HG03342 (cell line): ENCODE results near the gene CAPN11.
"Not testable (repeated sequence)": the region's sequence is repeated elsewhere in the genome, so short reads cannot be mapped to it uniquely, and the experiment has no call there.

Experiments
- ATAC-seq: cut with Tn5 transposase; IDR thresholded peaks from one replicate; pipeline ENCODE4 v1.9.1; 2021; ENCODE audit warnings: mild to moderate bottlenecking, moderate library complexity; ENCODE audit not compliant: unreplicated experiment

CAPN11 gene

DNA sequence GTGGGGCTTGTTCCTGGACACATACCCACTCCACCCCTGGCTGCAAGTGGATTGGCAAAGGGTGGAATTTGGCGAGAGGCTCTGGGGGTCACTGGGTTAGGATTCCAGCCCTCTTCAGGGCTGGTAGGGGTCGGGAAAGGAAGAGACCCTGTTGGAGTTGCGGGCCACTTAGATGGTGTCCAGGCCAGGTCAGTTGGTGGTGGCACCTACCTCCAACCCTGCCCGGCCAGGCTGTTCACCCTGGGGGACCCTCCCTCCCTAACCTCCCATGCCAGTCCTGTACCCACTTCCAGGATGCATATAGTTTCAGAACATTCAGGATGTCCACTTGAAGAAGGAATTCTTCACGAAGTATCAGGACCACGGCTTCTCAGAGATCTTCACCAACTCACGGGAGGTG, 21.0 kb downstream of the CAPN11 start:
- no peak for ATAC-seq

- no peak for ATAC-seq
Measured at GRCh38 chr6:44180406-44180805, 21.8 kb downstream of the CAPN11 start.

- no peak for ATAC-seq
Measured at GRCh38 chr6:44180886-44181285, 22.3 kb downstream of the CAPN11 start.

DNA sequence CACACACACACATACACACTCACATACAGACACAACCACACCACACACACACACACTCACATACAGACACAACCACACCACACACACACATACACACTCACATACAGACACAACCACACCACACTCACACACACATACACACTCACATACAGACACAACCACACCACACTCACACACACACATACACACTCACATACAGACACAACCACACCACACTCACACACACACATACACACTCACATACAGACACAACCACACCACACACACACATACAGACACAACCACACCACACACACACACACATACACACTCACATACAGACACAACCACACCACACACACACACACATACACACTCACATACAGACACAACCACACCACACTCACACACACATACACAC, 23.2 kb downstream of the CAPN11 start:
- not testable (repeated sequence) for ATAC-seq

GRCh38 chr6:44182911-44183390, 24.3 kb downstream of the CAPN11 start:
- ATAC-seq: no peak

- ATAC-seq: no peak
Measured at GRCh38 chr6:44183783-44184182, 25.2 kb downstream of the CAPN11 start.

DNA sequence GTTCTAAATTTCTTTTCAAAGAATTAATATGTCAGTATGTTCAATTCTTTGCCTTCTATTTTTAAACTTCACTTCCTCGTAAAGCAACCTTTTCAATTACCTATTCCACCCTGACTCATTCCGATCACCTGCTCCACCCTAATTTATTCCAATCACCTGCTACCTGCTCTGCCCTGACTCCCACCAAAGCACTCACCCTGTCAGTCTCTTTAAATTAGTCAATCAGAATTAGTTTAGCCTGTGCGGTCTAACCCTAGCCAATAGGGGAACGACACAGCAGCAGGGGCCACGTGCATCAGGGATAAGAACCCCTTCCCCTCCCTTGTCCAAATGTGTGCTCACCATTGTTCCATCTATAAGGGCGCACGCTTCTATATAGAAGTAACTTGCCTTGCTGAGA, 26.7 kb downstream of the CAPN11 start:
- ATAC-seq: not testable (repeated sequence)

DNA sequence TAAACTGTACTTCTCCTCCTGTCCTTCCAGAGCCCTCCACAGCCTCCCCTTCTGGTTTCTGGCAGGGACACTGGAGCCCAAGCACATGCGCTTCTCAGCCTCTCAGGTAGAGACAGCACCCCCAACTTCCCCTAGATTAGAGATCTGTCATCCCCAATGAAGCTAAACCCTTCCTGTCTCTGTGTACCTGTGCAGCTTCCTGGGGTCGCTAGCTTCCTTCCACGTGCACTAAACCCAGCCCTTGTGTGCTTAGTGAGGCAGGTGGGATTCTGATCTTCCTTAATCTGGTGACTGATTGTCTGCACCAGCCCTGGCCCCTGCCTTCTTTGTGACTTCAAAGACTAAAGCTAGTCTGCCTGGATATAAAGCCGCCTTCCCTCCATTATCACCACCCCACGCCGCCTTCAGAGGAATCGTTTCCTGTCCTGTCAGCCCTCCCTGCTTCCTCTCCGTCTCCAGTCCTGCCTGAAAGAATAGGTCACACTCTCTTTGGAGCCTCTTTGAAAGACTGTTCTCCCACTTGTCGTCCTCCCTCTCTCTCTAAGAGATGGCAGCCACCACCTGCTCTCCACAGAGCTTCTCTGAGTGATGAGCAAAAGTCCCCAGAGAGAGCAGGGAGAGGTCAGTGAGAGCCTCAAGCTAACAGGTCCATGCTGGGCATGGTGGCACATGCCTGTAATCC, 27.5 kb downstream of the CAPN11 start:
- no peak for ATAC-seq

GRCh38 chr6:44186635-44187025, 28.0 kb downstream of the CAPN11 start:
- no peak for ATAC-seq

DNA sequence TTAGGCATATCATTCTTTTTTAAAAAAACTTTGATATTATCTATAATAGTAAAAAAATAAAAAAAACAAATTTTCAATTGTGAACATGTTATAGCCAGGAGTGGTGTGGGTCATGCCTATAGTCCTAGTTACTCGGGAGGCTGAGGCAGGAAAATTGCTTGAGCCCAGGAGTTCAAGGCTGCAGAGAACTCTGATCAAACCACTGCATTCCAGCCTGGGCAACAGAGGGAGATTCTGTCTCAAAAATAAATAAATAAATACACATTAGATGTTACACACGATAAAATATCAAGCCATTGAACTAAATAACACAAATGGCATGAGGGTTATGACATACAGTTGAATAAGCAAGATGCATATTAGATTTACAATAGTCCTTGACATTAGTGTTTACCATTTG, 30.2 kb downstream of the CAPN11 start:
- ATAC-seq: no peak

- ATAC-seq: no peak
Measured at GRCh38 chr6:44189257-44189656, 30.6 kb downstream of the CAPN11 start.

DNA sequence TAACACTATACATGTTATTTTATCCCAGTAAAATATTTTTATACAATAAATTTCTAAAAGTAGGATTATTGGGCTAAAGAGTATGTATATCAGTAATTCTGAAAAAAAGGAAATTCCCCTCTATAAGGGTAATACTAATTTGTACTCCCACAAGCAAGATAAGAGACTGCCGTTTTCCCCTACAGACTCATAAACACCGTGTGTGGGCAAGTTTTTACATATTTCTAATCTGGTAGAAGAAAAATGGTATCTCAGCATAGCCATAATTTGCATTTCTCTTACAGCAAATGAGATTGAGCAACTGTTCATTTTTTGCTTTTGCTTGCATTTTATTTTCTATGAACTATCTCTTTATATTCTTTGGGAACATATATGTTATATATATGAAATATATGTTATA, 32.1 kb downstream of the CAPN11 start:
- no peak for ATAC-seq

- ATAC-seq: no peak
Measured at GRCh38 chr6:44192428-44193041, 33.9 kb downstream of the CAPN11 start.

DNA sequence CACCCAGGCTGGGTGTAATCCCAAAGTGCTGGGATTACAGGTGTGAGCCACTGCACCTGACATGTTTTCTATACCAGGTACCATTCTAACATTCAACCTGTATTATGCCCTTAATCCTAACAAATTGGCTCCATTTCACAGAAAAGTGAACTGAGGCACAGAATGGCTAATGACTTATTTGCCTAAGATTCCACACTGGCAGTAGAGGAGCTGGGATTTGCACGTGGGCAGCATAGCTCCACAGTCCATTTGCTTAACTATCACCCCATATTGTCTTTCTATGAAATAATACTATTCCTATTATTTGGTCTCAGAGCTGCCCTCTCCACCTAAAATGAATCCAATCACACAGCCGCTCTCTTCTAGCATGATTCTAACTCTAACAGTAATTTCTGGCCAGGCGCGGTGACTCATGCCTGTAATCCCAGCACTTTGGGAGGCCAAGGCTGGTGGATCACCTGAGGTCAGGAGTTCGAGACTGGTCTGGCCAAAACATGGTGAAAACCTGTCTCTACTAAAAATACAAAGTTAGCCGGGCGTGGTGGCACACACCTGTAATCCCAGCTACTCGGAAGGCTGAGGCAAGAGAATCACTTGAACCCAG, 34.8 kb downstream of the CAPN11 start:
- no peak for ATAC-seq

GRCh38 chr6:44194326-44194725, 35.7 kb downstream of the CAPN11 start:
- ATAC-seq: no peak

- ATAC-seq: not testable (repeated sequence)
Measured at GRCh38 chr6:44196351-44196750, 37.7 kb downstream of the CAPN11 start.

- ATAC-seq: no peak
Measured at GRCh38 chr6:44198684-44199083, 40.1 kb downstream of the CAPN11 start.

DNA sequence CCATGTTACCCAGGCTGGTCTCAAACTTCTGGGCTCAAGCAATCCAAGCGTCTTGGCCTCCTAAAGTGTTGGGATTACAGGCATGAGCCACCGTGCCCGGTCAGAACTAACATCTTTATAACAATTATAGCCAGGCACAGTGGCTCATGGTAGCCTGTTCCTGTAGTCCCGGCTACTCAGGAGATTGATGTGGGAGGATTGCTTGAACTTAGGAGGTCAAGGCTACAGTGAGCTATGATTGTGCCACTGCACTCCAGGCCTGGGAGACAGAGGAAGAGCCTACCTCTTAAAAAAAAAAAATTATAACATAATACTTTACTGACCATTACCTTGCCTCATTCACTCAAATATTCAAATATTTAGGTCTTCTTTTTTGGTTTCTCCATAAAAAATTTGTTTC, 41.3 kb downstream of the CAPN11 start:
- ATAC-seq: no peak

- ATAC-seq: no peak
Measured at GRCh38 chr6:44201200-44201599, 42.6 kb downstream of the CAPN11 start.

GRCh38 chr6:44201638-44202303, 43.2 kb downstream of the CAPN11 start:
- no peak for ATAC-seq

GRCh38 chr6:44202332-44202971, 43.8 kb downstream of the CAPN11 start:
- no peak for ATAC-seq
